NCI-H2171 treated with DMSO at 0.1 percent for 48 hours (cell line): Measurements from ENCODE around the gene RGS19.

ENCODE experiments used
- DNase-seq: peaks from one replicate; lab custom pipeline; 2025; lab: John Stamatoyannopoulos, UW

RGS19 gene

DNA sequence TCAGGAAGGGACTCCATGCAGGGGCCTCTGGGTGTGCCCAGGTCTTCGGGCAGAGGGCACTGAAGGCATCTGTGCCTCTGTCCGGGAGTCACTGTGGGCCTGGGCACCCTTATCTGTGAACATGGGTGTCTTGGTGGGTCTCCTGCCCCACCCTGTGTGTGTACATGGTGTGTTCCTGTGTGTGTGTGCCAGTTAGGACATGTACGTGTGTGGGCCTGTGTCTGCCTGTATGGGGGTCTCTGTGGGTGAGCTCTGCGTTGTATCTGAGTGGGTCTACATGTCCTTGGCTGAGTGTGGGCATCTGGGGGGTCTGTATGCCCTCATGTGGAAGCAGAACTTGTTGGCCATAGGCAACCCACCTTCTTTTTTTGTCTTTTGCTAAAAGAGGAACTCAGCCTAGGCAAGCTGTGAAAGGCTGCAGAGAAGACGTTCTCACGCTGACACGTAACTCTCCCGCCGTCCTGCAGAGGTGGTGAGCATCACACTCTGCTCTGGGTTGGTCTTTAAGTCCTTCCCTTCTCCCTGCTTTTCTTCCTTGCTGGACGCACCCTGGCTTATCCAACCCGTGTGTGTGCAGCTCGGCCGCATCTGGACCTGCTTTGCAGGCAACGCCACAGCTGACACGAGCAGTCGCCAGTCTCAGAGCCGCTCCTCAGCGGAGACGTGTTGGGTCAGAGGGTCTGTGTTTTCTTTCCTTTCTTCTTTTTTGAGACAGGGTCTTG is 28.6 kb upstream of the RGS19 start:
- no peak for DNase-seq

- DNase-seq, result no peak
Measured at GRCh38 chr20:64106981-64107735, 27.8 kb upstream of the RGS19 start, which contains the start of gene NPBWR2. Gene NPBWR2 (minus strand): TSS chr20:64107565. CDS start chr20:64106831, 734 bp downstream.

DNA sequence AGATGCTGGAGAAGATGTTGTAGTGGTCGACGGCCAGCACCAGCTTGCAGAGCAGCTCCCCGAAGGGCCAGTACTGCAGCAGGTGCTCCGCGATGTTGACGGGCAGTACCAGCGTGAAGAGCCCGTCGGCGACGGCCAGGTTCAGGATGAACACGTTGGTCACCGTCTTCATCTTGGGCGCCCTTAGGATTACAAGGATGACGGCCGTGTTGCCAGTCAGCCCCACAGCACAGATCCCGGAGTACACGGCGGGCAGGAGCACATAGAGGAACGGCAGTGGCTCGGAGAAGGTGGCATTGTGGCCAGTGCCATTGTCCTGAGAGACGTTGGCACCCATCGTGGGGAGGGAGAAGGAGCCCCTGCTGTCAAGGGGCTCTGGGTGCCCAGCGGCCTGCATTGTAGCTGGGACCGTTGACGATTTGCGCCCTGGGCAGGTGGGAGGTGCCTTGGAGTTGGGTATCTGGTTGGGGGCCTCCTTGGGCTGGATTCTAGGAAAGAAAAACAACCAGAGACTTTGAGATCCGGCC is 27.2 kb upstream of the RGS19 start:
- no peak for DNase-seq

- no peak for DNase-seq
Measured at GRCh38 chr20:64105846-64106434, 26.6 kb upstream of the RGS19 start.

GRCh38 chr20:64104667-64105451 is 25.5 kb upstream of the RGS19 start:
- DNase-seq, result no peak

DNA sequence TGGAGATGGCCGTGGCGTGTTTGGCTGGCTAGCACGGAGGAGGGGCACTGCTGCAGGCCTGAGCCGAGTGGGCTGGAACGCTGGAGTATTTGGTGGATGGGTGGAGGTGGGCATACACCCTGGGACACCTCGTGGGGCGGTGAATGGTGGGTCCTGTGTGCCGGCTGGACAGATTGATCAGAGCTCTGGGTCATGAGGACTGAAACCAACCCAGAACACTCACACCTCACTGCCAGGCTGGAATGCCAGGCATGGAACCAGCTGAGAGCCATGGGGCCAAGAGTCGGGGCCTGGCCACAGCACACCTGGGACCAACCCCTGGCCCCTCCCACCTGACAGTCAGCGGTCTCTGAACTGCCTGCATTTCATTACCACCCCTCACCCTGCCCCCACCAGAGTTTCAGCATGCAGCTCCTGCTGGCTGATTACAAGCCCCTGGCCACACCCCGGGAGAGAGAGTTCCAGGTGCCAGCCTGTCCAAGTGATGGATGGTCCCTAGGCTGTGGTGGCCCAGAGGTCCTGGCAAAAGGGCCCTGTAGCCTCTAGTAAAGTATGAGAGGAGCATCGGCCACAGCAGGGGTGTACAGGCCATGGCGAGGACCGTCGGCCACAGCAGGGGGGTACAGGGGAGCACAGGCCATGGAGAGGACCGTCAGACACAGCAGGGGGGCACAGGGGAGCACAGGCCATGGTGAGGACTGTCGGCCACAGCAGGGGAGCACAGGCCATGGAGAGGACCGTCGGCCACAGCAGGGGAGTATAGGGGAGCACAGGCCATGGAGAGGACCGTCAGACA is 24.8 kb upstream of the RGS19 start:
- no peak for DNase-seq

- DNase-seq, result peak; percentile 88
Measured at GRCh38 chr20:64102647-64103354, 23.5 kb upstream of the RGS19 start.

DNA sequence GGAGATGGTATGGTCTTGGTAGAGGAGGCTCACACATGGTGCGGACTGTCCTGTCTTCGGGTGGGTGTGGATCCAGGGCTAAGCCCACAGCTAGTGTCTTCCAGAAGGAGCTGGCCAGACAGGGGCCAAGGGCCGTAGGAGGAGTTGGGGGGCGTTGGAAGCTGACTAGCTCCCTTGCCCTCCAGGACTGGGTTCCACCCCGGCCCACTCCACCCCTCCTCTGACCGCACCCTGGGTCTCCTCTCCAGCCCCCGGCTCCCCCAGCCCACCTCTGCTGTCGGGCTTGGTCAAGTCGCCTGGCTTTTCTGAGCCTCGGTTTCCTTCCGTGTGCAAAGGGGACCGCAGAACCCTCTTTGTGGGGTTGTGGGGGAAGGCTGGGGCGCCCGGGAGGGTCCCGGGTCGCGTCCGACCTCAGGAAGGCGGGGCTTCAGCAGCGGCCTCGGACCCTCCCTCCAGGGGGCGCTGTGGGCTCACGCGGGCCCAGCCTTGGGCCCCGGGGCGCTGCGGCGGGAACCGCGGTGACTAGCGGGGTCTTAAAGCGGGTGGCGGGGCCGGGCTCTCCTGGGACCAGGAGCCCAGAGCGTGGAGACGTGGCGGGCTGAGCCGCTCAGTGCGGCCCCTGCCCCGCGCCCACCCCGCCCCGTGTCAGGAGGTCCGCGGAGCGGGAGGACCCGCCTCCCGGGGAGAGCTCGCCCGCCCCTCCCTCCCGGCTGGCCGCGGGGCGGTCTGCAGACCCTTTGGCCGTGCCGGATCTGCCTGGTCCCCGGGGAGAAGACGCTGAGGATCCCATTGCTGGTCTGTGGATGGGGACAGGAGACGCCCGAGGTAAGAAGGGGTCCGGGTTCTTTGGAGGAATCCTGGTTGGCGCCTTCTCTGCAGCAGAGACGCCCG is 22.7 kb upstream of the RGS19 start:
- DNase-seq, result peak; percentile 68

- no peak for DNase-seq
Measured at GRCh38 chr20:64100946-64101688, 21.8 kb upstream of the RGS19 start.

DNA sequence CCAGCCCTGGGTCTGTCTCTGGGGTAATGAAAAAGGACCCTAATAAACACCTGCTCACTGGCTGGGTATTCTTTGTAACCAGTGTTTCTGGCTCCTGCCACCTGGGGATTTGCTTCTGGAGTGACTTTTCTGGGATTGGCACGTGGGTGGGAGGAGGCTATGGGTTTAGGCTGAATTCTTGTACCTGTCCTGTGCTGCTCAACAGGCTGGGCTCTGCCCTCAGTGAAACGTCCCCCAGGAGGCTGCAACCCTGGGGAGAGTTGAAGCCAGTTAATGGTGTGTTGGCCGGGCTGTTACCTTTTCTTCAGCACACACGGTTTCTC is 21.2 kb upstream of the RGS19 start:
- DNase-seq, result no peak

DNA sequence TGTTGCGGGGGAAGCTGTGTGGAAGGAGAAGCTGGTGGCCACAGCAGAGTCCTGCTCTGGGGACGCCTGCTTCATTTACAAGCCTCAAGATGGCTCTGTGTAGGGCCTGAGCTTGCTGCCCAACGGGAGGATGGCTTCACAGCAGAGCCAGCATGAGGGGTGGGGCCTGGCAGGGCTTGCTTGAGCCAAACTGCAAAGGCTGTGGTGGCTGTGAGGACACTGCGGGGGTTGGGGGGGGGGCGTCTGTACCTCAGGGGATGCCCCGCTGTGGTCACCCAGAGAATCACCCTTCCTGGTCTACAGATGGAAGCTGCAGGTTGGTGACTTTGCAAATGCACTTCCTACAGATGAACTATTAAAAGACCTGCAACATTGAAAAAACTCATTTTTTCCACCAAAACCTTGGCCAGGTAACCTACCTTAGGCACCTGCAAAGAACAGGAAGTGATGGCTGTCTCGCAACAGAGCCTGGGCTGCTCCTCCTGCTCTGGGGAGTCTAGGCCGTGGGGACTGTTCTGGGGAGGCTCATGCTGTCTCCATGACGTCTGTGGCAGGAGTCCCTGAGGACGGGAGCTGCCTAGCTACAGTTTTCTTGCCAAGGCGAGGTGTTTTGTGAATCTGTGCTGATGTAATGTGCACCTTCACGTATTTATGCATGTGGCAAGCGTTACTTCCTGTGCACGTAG is 20.7 kb upstream of the RGS19 start:
- peak; percentile 99 for DNase-seq

DNA sequence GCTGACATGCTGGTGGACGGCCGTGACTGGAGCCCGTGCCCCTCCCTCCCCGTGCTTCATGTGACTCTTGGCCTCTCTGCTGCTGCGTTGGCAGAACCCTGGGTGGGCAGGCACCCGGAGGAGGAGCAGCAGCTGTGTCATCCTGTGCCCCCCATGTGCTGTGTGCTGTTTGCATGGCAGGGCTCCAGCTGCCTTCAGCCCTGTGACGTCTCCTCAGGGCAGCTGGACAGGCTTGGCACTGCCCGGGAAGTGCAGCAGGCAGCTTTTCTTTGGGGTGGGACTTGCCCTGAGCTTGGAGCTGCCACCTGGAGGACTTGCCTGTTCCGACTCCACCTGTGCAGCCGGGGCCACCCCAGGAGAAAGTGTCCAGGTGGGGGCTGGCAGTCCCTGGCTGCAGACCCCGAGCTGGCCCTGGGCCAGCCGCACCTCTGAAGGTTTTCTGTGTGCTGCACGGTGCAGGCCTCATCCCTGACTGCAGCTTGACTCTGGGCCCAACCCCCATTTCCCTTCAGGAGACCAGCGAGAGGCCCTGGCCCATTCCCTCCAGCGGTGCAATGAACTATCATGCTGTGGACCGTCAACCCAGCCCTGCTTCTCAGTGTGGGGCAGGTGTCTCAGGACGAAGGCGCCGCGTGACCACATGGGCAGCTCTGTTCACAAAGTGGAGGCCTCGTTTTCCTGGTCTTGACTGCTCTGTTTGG is 19.9 kb upstream of the RGS19 start:
- DNase-seq, result peak; percentile 43

- DNase-seq, result no peak
Measured at GRCh38 chr20:64098471-64099013, 19.2 kb upstream of the RGS19 start.

DNA sequence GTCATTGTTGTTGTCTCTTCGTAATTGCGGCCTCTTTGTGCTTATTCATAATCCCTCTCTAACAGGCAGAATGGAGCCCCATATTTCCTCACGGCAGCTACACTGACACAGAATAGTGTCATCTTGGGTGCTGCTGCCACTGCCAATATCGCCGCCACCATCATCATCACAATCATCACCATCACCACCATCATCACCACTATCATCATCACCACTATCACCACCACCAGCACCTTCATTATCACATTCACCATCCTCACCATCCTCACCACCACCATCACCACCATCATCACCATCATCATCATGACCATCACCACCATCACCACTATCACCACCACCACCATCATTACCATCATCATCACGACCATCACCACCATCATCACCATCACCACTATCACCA is 17.2 kb upstream of the RGS19 start:
- DNase-seq, result no peak

DNA sequence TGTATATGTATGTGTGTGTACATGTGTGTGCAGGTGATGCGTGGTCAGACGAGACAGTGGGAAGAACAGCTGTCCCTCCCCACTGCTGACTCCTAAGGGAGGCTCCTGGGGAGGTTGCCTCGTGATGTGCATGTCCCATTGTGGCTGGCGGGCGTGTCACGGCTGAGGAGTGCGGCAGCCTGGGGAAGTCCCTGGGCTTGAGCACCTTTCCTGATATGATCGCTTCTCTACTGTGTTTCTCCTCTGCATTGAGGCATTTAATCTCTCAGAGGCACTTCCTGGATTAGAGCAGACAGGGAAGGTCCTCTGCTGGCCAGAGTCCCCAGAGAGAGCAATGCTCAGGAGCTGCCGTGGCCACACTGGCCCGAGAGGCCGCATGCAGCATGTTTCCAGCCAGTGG is 16.6 kb upstream of the RGS19 start:
- no peak for DNase-seq

DNA sequence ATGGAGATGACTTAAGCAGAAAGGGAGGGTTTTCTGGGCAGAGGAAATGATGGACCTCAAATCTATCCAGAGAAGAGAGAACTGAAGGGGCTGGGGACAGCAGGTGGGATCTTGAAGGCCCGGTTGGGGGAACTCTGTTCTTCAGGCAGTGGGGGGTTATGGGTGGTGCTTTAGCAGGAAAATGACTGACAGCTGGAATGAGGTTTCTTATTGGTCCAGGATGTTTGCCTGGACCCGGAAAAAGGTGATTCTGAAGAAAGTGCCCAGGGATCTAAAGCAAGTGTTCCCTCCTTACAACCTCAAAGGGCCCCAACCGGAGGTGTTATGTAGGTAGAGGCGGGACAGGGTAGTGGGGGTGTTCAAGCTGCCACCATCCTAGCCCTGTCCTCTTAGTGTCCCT is 16.1 kb upstream of the RGS19 start:
- DNase-seq, result no peak

- DNase-seq, result peak; percentile 36
Measured at GRCh38 chr20:64093013-64093503, 13.7 kb upstream of the RGS19 start.
